ENCODE data around the gene VWA7.
A peak's percentile ranks its signal among the peaks of the same experiment; 100 is the strongest.

The VWA7 gene

DNA sequence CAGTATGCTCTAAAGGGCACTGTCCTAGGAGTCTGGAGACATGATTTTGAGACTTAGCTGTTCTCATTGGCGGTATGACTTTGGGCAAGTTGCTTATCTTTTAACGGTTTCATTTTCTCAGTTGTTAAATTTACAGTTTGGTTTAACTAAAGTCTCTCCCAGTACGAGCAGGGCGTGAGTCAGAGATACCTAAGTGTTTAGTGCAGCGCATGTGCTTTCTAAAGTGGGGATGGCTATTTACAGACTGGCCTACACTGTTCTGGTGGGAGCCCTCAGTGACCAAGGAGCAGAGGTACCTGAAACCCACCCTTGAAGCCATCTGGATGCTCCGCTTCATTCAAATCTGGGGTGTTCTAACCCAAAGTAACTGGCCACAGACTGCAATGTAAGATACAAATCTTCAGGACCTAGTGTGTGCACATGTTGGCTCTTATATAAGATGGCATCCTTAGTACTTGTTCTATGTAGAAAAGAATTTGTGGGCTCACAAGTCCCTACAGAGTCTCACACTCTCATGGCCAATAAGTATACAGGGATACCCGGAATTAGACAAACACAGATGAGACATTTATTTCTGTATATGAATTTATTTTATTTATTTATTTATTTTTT is 26.6 kb downstream of the VWA7 start:
- DNase-seq, result no peak

DNA sequence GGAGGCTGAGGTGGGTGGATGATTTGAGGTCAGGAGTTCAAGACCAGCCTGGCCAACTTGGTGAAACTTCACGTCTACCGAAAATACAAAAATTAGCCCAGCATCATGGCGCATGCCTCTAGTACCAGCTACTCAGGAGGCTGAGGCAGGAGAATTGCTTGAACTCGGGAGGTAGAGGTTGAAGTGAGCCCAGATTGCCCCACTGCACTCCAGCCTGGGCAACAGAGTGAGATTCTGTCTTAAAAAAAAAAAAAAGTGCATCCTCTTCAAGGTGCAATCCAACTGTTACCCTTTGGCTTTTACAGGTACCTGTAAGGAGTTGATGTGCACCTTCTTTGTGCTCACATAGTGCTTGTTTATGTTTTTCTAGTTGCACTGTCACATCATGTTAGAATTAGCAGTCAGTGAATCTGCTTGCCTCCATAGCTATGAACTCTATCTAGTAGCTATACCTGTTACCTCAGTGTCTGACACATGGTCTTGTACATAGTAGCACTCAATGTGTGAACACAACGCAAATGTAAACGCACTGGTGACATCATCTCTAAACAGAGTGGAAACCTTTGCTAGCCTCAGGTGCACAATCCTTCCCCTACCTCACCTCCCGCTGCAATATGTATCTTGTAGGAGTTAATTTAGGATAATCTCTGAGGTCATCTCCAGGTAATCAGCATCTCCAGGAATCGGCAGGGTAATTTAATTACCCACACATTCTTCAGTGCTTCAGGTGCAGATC is 27.7 kb downstream of the VWA7 start:
- no peak for DNase-seq

DNA sequence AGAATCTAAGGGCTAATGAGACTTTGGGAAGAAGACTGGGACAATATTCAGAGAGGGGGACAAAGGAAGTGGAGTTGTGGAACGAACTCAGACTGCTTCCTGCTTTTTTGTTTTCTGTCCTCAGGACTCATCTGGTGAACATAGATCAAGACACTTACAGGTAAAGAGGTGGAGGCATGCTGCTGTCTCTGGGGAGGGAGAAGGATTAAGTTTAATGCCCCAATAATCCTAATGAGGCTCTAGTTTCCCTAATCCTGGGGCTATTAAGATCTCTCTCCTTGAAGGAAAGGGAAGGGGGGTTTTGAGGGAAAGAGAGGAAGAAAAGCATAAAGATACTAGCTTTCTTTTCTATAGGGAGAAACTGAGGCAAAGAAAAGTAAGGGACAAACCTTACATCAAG is 32.7 kb downstream of the VWA7 start:
- DNase-seq, result no peak

DNA sequence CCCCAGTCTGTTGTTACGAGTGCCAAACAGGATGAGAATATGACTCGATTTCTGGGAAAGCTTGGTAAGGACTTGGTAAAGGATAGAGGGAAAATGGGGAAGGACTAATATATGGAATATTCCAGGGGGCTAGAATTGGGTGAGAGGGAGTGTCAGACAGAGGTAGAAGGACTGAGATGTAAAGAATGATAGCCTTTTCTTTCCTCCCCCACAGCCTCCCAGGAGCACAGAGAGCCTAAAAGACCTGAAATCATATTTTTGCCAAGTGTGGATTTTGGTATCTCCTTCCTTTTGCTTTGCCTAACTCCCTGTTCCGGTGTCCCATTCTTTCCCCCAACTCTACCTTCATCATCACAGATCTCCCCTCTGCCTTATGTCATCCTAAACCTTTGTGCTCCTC is 34.2 kb downstream of the VWA7 start:
- no peak for DNase-seq

DNA sequence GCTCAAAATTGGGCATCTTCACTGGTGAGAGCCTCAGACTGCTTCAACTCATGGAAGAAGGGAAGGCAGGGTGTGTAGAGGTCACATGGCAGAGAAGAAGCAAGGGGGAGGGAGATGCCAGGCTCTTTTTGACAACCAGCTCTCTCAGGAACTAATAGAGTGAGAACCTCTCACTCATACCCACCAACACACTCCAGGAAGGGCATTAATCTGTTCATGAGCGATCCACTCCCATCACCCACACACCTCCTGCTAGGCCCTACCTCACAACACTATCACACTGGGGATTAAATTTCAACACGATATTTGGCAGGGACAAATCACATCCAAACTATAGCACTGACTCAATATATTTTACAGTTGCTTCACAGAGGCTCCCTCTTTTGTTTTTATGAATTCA is 35.3 kb downstream of the VWA7 start:
- no peak for DNase-seq

DNA sequence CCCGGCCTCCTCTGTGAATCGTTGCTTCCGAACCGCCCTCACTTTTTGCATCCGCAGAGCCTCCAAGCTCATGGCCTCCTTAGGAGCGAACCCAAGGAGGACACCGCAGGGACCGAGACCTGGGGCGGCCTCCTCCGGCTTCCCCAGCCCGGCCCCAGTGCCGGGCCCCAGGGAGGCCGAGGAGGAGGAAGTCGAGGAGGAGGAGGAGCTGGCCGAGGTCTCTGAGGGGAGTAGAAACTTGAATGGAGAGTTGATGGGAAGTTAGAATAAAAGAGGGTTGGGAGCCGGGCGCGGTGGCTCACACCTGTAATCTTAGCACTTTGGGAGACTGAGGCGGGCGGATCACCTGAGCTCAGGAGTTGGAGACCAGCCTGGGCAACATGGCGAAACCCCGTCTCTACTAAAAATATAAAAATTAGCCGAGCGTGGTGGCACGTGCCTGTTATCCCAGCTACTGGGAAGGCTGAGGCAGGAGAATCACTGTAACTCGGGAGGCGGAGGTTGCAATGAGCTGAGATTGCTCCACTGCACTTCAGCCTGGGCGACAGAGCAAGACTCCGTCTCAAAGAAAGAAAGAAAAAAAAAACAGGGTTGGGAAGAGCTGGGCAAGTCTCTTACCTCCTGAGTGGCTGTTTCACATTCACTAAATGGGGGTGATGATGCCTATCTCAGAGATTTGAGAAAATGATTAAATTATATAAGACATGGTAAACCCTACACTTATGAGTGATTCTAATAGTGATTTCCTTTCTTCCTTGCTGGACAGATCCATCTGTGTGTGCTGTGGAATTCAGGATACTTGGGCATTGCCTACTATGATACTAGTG is 36.5 kb downstream of the VWA7 start:
- no peak for DNase-seq

DNA sequence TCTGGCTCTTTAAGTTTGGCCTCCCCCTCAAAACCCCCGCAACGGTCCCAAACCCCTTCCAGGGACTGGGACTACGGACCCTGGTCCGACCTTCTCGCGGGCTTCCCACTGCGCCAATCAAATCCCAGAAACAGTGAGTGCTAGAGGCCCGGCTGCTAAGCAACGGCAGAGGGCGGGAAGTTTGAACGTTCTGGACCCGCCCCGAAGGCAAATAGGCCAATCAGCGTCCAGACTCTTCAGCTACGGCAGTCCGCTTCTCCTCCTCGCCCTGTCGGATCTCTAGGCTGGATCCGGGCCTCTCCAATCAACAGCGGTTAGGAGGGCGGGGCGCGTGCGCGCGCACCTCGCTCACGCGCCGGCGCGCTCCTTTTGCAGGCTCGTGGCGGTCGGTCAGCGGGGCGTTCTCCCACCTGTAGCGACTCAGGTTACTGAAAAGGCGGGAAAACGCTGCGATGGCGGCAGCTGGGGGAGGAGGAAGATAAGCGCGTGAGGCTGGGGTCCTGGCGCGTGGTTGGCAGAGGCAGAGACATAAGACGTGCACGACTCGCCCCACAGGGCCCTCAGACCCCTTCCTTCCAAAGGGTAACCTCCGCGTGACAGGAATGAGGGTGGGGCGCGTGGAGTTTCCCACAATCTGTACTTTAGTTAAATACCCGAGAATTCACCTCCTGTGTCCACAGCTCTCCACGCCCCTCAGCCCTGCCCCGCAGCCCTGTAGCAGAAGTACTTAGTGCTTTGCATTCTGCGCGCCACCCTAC is 37.3 kb downstream of the VWA7 start, which contains the start of gene MSH5:
Gene MSH5 (plus strand): TSS at position 367 of the 758 bp plus-strand sequence. CDS start 462 bp downstream, outside the sequence.
- peak; percentile 86 to 99 (median 91) for DNase-seq

DNA sequence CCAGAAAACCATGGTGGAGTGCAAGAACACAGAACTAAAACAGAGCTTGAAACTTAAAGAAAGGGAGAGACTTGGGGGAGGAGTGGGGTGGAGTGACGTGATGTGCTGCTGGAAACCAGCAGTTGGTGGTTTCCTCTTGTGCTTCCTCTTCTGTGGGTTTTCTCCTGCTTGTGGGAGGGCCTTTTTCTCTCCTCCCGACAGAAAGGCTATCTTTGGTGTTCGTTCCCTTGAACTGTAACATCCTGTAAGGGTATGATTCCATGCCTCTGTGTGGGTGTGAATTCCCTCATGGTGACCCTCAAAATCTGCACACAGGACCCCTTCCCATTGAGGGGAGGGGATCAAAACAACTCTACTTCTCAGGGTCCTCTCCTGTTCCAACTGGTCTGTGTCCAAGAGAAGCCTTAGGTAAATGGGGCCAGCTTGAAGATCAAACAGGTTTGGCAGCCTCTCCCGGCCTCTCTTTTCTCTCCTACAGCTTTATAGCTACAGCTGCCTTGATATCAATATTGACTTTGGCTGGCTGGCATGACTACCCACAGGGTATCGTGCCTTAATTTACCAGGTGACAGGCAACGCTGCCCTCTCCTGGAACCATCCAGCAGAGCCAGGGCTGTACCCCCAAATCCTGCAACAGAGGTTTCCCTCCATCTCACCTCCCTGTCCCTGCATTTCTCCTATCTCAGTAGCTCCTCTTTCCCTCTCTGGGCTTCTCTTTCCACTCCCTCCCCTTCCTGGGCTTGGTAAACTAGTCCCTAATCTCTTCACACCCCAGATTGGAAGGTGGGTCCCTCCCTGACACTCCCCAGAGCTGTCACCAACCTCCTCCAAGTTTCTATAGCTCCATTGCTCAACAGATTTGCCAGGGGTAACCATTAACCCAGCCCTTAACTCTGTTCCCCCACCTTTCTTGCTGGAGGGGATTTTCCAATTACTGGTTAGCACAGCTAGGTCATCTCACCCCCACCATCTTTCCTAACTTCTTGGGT is 38.8 kb downstream of the VWA7 start:
- DNase-seq, result peak; percentile 36 to 92 (median 62)

DNA sequence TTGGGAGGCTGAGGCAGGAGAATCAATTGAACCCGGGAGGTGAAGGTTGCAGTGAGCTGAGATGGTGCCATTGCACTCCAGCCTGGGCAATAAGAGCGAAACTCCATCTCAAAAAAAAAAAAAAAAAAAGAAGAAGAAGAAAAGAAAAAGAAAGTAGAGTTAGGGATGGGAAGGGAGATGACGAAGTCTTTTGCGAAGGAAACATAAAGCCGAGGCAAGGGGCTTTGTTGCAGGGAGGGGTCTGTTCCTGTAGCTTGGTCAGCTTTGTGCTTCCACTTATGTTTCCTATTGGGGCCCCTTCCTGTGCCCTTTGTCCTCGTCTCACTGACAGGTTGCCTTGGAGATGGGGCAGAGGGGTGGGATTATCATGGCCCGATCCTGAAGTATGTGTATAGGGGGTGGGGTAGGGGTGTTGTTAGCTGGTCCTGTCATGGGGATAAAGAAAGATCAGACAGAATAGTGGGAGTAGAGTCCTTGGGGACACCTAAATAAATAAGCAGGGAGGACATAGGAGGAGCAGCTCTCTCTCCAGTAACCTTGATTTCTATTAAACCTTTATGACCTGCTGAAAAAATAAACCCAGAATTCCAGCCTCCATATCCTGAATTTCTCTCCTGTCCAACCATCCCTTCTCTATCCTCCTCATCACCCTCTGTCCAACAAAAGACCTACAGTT is 39.7 kb downstream of the VWA7 start:
- DNase-seq, result peak in 1 of 5 donors; percentile 51

DNA sequence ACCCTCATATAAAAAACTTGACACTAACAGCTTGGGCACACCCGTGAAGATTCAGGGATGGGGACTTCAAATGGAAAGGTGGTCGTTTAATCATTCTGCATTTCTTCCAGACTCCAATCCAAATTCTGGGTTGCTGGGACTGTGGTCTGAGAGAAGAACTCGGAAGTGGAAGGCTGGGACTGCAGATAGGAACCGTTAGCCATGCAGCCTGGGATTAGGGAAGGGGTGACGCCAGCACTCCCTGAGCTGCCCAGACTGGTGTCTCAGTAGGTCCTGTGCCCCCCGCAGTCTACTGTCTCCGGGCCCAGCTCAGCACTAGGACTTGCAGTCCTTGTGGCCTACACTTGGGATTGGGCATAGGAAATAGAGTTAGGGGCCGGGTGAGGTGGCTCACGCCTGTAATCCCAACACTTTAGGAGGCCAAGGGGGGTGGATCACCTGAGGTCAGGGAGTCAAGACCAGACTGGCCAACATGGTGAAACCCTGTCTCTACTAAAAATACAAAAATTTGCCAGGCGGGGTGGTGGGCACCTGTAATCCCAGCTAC is 40.3 kb downstream of the VWA7 start:
- no peak for DNase-seq

DNA sequence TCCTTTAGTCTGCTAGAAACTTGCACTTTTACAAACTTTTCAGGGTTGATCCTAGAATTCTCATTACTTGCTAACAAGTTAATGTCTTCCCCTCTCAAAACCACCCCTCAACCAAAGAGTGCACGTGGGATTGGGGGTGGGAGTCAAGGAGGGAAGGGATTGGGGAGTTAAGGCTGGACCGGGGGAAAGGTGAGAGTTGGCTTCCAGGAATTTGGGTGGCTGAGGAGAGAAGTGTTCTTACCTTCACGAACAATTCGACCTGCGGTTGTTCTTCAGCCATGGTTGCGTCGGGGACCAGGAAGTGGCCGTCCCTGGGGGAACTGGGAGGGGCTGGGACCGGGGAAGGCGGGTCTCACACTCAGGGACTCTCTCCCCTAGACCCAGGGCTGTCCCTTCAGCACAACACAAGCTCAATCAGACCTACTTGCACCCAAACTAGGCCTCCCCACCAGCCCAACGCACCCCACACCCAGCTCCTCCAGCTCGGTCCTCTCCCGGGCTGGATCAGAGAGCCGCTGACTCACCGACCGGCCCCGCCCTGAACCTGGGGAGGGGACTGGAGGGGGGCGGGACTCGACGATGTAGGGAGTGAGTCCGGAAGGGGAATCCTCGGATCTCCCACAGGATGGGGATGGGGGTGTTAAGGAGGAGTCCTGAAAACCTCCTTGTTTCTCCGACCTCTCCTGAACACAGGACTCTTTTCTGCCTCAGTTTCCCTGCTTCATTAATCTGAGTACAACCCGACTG is 40.9 kb downstream of the VWA7 start, which contains the start of gene CLIC1:
Gene CLIC1 (minus strand): TSS at position 510 of the 747 bp plus-strand sequence. CDS start 230 bp downstream, at position 280.
- peak; percentile 41 to 87 (median 59) for DNase-seq

DNA sequence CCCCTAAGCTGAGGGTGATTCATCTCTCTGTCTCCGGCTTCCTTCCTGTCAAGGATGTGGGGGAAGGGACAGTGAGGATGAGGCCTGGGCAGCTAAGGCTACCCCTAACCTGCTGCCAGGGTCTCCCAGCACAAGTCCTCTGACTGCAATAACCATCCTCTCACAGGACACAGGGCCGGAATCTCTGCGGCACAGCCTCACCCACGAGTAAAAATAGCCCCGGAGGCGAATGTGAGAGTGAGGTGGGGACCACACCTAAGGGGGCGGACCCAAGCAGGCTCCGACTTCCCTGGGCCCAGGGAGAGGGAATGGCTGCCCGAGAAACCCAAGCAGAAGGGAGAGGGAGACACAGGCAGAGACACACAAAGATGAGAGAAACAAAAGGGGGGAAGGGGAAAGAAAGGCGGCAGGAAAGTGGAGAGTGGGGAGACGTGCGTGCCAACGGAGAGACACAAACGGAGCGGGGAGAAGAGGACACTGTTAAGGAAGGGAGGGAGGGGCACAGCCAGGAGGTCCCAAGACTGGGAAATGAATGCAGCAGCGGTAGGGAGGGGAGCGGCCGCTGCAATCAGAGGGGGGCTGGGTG is 42.2 kb downstream of the VWA7 start:
- DNase-seq, result peak in 1 of 5 donors; percentile 79

DNA sequence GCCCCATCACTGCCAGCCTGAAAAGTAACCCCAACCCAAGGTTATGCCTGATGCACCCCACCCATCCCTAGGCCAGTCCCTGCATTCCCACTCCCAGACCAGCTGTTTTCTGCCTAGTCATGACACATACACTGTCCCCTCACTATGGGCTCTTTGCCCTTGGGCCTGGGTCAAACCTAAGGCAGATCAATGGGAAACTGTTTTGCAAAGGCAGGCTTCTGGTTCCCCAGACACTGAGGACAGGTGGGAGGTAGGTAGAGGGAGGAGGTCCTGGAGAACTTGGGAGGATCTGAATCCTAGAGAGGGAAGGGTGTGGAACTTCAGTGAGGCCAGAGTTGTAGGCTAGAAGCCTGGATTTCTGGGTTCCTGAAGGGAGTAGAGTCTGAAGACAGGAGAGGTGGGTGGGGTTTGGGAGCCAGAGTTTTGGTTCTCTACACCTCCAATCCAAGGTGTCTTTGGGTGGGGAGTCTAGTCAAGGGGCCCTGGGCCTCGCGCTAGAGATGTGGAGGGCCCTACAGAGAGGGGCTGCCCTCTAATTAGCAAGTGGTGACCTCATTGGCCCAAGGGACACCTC is 42.8 kb downstream of the VWA7 start:
- DNase-seq, result peak in 1 of 5 donors; percentile 42

DNA sequence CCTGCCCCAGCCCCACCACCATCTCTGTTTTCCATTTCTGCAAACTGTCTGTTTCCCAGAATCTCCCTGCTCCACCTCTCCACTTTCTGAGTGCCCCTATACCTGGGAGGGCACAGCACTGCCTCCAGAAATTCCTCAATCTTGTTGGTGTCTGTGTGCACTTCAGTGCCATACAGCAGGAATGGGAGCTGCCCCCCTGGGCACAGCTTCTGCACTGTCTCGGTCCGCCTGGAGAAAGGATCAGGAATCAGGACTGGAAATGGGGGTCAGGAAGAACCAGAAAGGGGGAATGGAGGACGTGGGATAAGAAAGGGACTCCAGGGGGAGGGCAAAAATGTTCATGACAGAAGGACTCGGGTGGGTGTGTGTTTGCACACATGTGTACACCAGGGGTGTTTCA is 43.4 kb downstream of the VWA7 start:
- DNase-seq, result no peak

DNA sequence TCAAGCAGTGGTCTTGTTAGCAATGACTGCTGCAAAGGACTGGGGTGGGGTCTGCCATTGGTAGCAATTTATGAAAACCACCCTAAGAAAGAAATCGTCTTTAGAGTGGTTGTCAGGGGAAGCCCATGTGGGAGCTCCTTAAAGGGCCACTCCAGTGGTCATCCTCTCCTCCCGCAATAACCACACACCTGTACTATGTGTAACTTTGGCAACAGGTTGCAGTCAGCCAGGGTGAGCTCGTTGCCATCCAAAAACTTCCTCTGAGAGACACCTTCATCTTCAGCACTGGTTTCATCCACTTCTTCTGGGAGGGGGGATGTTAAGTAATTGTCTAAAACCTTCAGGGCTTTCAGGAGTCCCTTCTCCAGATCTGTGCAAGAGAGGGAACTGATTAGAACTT is 45.1 kb downstream of the VWA7 start:
- DNase-seq, result no peak

DNA sequence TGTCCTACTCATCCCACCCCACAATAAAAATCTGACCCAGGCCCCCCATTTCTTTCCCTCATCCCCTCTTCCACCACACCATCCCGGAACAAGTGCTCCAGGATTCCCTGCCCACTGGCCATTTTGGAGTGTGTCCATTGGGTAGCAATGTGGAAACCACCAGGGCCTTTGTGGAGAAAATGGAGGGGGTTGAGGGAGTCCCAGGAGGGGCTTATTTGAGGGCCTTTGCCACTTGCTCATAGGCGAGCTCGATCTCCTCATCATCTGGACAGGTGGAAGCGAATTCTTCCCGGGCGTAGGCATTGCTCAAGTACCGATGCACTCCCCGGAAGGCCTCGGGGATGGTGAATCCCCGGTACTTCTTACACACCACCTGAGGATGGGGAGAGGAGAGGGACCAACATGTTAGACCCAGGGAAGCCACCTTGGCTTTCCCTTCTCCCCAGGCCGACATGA is 46.5 kb downstream of the VWA7 start:
- DNase-seq, result no peak

DNA sequence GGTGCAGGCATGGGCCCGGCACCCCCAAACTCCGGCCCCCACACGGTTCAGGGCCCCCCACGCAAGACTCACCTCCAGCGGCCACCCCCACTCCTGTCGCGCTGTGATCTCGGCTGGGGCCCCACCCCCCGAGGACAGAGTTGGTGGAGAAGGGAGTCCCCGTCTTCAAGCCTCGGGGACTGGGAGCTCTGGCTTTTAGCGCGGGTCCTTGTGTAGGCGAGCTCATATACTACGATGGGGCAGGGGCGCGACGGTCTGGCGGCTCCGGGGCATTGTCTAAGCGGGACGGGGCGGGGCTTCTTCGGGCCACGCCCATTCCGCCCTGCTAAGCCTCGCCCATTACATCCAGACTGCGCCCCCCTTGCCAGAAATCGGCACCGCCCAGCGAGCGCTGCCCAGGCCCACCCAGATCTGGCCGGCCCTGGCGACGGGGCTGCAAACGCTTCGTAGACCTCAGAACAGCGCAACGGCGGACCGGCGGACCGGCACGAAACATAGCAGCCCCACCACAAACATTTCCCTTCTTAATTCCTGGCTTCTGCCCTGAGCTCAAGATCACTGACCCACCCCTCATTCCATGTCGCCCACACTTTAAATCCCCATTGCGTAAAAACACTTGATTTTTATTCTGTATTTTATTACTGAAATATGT is 47.0 kb downstream of the VWA7 start:
- peak; percentile 47 to 70 (median 49) for DNase-seq

DNA sequence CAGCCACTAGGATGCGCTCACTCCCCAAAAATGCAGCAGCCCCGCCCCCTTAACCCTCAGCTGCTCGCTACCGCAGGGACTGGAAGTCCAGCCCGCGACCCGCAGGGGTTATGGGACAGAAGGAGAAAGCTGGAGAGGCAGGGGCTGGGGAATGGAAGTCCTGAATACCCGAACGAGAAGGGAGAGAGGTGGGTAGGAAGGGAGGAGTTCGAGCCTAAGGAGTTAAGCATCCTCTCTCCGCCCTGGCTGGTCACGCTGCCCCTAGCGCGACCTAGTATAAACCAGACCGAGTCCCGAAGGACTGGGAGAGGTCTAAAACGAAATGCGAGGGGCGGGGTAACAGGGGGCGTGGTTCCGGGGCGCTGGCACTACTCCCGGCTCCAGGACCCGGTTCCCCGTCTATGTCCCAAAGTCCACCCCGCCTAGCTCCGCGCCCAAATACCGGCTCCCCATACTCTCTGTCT is 47.6 kb downstream of the VWA7 start:
- DNase-seq, result peak; percentile 64 to 86 (median 71)
